HG02973 (cell line): Measurements from ENCODE around the gene RUNDC1.

Experiments used
- ATAC-seq: cut with Tn5 transposase; IDR thresholded peaks from one replicate; pipeline ENCODE4 v1.9.1; 2021; ENCODE audit warnings: moderate library complexity; ENCODE audit not compliant: unreplicated experiment

The RUNDC1 gene

DNA sequence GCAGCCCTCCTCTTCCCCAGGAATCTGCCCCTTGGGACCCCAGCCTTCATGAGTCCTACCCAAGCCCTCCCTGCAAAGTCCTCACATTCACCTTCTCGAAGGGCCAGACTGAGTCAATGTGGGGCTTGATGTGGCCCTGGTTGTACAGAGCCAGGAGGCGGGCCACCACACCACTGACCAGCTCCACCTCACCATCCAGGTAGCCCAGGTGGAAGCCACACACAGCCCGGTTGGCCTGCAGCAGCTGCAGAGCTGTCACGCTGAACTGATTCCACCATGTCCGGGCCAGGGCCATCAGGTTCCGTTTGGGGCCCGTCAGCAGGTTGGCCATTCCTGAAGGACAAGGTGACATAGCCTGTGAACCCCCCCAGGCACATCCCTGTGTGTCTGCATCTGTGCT, 35.9 kb downstream of the RUNDC1 start:
- ATAC-seq = no peak

- ATAC-seq = no peak
Measured at GRCh38 chr17:43018008-43018853, 37.9 kb downstream of the RUNDC1 start.

DNA sequence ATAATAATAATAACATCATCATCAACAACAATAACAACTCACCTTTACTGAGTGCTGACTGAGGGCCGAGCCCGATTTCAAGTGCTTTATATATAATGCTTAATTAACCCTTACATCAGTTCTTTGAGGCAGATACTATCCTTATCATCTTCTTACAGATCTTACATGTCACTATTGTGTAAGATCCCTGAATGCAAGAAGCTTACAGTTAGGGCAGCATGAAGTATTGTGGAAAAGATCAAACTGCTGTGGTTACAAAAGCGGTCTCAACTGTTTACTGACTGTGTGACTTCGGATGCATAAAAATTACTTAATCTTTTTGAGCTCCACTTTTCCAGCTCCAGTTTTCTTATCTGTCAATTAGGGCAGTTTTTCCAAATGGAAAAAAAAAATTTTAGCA, 38.6 kb downstream of the RUNDC1 start:
- no peak for ATAC-seq

DNA sequence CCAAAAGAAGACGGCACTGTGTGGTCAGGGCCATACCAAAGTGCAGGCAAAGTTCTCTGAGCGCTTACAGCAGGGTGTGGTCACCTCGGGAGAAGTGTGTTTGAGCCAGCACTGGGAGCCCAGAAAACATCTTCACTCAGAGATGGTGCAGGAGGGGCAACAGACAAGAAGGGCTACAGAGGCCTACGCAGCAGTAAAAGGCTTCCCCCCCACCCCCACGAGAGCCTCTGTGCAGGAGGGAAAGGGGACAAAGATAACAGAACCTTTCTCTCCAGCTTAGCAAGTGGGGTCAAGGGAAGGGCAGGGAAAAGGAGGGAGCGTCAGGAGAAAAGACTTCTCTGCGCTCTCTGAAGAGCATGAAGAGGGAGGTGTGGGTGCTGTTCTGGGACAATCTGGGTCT, 39.1 kb downstream of the RUNDC1 start:
- ATAC-seq = no peak

DNA sequence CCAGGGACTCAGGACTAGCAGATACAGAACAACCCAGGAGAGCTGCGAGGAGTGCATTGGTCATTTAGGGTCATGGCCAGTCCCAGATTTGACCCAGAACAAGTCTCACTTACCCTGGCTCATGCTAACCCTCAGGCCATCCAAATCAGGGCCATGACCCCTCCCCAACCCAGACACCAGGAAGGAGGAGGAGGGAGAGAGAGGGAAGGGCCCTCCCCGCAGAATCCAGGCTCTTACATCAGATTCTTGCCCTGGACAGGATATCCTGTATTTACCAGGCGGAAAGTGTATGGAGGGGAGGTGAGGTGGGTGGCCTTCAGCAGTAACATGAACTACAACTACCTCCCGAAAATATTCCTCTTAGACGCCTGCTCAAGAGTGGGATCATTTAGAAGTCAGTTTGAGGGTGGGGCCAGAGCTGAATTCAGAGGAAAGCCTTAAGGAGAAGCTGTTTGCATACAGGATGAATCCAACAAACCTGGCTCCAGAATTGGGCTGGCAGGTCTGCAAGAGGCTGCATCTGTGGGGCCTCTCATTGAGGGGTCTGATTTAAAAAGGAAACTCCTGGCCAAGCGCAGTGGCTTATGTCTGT, 39.8 kb downstream of the RUNDC1 start:
- ATAC-seq = no peak

DNA sequence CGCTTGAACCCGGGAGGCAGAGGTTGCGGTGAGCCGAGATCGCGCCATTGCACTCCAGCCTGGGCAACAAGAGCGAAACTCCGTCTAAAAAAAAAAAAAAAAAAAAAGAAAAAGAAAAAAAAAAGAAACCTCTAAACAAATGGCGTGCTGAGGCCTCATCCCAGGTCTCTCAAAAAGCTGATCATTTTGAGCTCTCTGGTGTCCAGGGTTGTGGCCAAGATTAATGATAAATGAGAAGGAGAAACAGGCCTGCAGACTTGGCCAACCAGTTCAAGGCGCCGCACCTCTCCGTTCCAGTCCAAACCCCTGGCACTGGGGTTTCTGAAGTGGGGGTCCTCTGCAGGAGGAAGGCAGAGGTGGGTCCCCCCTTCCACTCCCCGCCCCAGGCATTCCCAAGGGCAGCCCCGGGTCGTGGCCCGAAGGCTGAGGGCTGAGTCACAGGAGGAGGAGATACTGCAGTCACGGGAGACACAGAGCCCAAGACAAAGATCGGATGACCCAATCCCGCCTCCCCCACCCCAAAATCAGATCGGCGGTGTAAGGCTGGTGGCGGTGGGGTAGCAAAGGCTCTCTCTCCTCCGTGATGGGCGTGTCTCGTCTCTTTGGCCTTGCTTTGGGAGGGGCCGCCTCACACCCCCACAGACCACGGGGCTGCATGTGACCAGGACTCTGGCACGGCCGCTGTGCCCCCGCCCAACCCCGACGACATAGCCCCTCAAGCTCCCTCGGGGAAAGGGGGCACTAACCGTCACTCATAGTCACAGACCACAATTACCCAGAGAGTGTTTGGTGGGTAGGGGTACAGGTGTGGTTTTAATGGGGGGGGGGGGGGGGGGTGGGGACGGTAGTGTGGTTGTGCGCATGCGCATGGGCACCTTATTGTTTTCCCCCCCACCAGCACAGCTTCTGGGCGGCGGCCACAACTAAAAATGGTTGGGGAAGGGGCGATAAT, 40.7 kb downstream of the RUNDC1 start:
- no peak for ATAC-seq

- ATAC-seq = no peak
Measured at GRCh38 chr17:43021741-43022512, 41.6 kb downstream of the RUNDC1 start, which contains the start of gene VAT1. VAT1 (minus strand) TSS chr17:43022385; CDS start chr17:43022322, 63 bp downstream.

DNA sequence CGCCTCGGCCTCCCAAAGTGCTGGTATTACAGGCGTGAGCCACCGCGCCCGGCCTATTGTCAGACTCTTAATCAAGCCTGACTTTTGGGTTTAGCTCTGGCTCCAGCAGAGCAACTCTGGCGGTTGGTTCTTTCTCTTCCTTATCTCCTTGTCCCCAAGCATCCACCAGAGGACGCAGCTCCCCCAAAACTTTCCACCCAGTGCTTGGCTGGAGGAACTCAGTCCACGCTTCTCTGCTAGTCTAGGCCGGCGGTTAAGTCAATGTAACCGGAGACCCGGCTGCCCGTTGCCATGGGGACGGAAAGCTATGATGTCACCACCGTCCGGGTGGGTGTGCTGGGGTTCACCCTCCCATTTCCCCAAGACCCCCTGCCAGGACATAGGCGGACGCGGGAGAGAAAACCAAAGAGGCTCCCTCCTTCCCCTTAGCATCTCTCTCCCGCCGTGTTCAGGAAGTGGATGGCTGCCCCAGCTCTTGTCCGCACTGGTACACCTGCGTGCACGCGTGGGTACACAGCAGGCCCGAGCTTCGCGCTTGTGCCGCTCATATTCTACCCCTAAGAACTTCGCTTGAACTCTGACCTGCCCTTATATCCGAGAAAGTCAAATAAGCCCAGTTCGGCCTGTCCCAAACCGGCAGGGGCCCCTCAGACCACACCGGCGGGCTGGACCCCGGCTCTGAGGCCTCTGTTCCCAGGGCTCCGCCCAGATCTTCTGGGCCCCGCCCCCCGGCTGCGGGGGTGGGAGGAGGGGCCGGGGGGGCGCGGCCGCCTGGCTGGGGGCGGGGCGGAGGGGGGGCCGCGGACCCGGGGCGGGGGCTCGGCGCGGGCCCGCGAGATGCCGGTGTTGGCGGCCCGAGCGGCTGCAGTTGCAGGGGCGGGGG, 44.3 kb downstream of the RUNDC1 start, which contains the start of gene RND2:
Gene RND2 (plus strand): TSS at position 825 of the 883 bp plus-strand sequence. CDS start 117 bp downstream, outside the sequence.
- ATAC-seq = no peak

DNA sequence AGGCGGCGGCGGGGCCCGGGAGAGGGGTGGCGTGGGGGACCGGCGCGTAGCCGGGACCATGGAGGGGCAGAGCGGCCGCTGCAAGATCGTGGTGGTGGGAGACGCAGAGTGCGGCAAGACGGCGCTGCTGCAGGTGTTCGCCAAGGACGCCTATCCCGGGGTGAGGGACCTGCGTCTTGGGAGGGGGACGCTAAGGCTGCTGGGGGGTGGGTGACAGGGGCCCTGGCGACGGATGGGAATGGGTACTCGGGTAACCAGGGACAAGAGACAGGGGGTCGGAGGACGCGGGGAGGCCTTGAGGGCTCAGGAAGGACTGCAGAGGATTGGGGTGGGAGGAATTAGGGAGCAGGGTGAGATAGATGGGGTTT, 44.9 kb downstream of the RUNDC1 start:
- ATAC-seq = no peak

DNA sequence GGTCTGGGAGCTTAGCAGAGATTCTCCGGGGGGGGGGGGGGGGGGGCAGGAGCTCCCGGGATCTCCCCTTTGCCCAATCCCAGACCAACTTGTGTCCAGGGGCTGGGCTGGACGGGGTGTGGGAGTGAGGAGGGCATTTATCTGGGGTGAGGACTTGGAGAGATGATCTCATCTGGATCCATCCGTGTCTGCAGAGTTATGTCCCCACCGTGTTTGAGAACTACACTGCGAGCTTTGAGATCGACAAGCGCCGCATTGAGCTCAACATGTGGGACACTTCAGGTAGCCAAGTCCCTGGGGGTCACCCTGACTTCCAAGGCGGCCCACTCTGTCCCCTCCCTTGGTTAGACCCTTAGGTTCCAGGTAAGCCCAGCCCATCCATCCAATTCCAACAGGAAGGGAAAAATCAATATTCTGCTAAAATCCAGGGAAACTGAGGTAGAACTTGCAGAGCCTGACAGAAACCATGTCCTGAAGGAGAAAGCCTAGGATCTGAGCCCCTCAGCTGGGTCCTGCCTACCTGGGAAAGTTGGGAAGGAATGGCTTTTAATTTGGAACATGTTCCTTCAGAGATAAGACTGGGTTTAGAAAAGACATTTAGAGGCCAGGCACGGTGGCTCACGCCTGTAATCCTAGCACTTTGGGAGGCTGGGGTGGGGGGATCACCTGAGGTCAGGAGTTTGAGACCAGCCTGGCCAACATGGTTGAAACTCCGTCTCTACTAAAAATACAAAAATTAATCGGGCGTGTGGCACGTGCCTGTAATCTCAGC, 45.6 kb downstream of the RUNDC1 start:
- no peak for ATAC-seq

- no peak for ATAC-seq
Measured at GRCh38 chr17:43026595-43026994, 46.2 kb downstream of the RUNDC1 start.

DNA sequence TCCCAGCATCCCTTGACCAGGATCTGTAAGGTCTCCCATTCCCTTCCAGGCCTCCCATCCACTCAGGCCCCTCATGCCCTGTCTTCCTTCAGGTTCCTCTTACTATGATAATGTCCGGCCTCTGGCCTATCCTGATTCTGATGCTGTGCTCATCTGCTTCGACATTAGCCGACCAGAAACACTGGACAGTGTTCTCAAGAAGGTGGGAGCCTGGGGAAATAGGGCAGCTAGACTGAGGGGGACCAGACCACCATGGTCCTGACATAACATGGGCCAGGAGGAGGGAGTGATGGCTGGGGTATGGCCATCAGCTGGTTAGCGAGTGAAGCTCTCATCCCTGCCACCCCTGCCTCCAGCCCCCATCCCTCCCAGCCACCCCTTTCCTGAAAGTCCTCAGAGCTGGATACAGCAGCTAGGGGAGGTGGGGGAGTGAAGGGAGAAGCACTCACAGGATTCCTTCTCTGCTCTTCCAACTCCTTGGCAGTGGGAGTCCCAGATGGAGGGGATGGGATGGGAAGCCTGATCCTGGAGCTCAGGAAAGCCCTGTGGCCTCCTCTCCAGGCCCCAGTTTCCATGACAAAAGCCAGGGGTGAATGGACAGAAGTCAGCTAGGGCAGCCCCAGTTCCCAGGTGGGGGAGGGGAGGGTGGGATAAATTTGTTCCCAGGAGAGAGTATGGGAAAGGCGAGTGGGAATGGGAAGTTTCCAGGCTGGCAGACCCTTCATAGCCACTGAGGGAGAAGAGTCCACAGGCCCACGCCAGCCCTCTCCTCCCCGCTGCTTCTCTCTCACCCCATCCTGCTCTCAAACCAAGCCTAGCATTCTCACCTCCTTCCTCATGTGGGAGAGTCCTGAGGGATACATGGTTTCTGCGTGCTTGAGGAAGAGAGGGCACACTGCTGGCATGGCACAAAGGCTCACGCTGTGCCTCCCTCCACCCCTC, 47.0 kb downstream of the RUNDC1 start:
- ATAC-seq = no peak

DNA sequence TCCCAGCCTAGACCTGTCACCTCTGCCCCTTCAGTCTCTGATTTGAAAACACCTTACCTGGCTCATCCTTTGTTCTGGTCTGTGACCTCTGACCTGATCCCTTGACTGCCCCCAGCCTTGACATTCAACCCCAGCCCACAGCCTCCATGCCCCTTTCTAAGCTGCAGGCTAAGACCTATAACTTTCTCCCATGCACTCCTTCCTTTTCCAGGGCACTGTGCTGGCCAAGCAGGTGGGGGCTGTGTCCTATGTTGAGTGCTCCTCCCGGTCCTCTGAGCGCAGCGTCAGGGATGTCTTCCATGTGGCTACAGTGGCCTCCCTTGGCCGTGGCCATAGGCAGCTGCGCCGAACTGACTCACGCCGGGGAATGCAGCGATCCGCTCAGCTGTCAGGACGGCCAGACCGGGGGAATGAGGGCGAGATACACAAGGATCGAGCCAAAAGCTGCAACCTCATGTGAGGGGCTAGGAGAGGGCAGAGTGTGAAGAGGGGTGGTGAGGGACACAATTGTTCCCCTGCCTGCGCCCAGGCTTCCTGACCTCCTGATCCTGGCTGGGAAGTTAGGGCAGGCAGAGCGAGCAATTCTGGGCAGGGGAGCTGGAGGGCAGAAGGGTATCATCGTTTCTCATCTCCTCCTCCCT, 48.0 kb downstream of the RUNDC1 start:
- no peak for ATAC-seq

DNA sequence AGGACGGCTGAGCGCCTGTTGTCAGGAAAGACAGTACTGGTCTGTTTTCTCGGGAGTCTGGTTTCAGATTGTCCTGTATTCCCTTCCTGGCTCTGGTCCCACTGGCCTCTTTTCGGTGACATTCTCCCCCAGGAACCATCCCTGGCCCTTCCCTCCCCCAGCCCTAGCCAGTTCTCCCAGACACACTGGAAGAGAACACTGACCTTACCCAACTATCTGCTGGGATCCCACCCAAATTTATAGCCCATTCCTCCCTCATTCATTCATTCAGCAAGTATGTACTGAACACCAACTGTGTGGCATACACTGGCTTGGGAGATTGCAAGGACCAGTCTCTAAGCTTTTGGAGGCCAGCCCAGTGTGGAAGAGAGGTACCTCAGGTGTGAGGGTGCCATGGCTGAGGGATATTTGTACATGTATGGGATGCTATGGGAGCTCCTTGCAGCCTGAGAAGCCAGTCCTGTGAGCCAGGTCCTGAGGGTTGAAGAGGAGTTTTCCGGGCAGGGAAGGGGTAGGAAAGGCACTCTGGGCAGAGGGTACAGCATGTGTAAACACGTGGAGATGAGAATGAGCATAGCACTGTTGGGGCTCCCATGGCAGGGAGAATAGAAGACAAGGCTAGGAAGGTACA, 49.9 kb downstream of the RUNDC1 start:
- no peak for ATAC-seq

GRCh38 chr17:43031666-43032065, 51.3 kb downstream of the RUNDC1 start:
- ATAC-seq = no peak

- ATAC-seq = no peak
Measured at GRCh38 chr17:43033948-43034881, 53.9 kb downstream of the RUNDC1 start.
